HG03095 (cell line): ENCODE results near the gene LCP1.
"Not testable (repeated sequence)": the region's sequence is repeated elsewhere in the genome, so short reads cannot be mapped to it uniquely, and the experiment has no call there.

ENCODE experiments used
- ATAC-seq: cut with Tn5 transposase; IDR thresholded peaks from one replicate; pipeline ENCODE4 v1.9.1; 2021; ENCODE audit warnings: moderate library complexity; ENCODE audit not compliant: unreplicated experiment

Gene LCP1

GRCh38 chr13:46182491-46182877 is 507 bp upstream of the LCP1 start:
- no peak for ATAC-seq

GRCh38 chr13:46181377-46181839 is 569 bp downstream of the LCP1 start:
- no peak for ATAC-seq

- no peak for ATAC-seq
Measured at GRCh38 chr13:46179969-46180763, 1.8 kb downstream of the LCP1 start.

- ATAC-seq: no peak
Measured at GRCh38 chr13:46179491-46179908, 2.5 kb downstream of the LCP1 start.

- no peak for ATAC-seq
Measured at GRCh38 chr13:46178821-46179220, 3.2 kb downstream of the LCP1 start.

- ATAC-seq: no peak
Measured at GRCh38 chr13:46178143-46178542, 3.8 kb downstream of the LCP1 start.

- ATAC-seq: peak; percentile 37
Measured at GRCh38 chr13:46176756-46177155, 5.2 kb downstream of the LCP1 start.

- ATAC-seq: peak; percentile 24
Measured at GRCh38 chr13:46173656-46174055, 8.3 kb downstream of the LCP1 start.

- no peak for ATAC-seq
Measured at GRCh38 chr13:46172531-46172991, 9.4 kb downstream of the LCP1 start.

GRCh38 chr13:46171739-46172138 is 10.2 kb downstream of the LCP1 start:
- no peak for ATAC-seq

GRCh38 chr13:46171217-46171616 is 10.8 kb downstream of the LCP1 start:
- ATAC-seq: no peak

GRCh38 chr13:46170687-46171086 is 11.3 kb downstream of the LCP1 start:
- no peak for ATAC-seq

- ATAC-seq: no peak
Measured at GRCh38 chr13:46170268-46170667, 11.7 kb downstream of the LCP1 start.

- no peak for ATAC-seq
Measured at GRCh38 chr13:46169758-46170157, 12.2 kb downstream of the LCP1 start.

- no peak for ATAC-seq
Measured at GRCh38 chr13:46168783-46169182, 13.2 kb downstream of the LCP1 start.

GRCh38 chr13:46168341-46168740 is 13.6 kb downstream of the LCP1 start:
- peak; percentile 29 for ATAC-seq

- ATAC-seq: no peak
Measured at GRCh38 chr13:46166947-46167610, 14.9 kb downstream of the LCP1 start.

- no peak for ATAC-seq
Measured at GRCh38 chr13:46166224-46166584, 15.8 kb downstream of the LCP1 start.

GRCh38 chr13:46165485-46166223 is 16.3 kb downstream of the LCP1 start:
- peak; percentile 37 for ATAC-seq

- ATAC-seq: no peak
Measured at GRCh38 chr13:46164661-46165060, 17.3 kb downstream of the LCP1 start.

- ATAC-seq: not testable (repeated sequence)
Measured at GRCh38 chr13:46162741-46163140, 19.2 kb downstream of the LCP1 start.
